Testis (tissue), 3 donors: ENCODE measurements around the gene DCP1B. TPM values are rescaled to one million over a fixed set of nuclear protein-coding genes. Genes with fewer than 3 reads are reported as not detected.

ENCODE experiments used
- DNase-seq: peaks from one replicate; pipeline ENCODE4 v3.0.0-alpha.2; 2019
- H3K27ac ChIP-seq, 2 donors: fragments of 200-600 bp; sonication (generic); one replicate each; pipeline ENCODE4 v1.5.1; 2019
- H3K27me3 ChIP-seq: fragments of 200-600 bp; sonication (generic); one replicate; pipeline ENCODE4 v1.5.1; 2019
- H3K36me3 ChIP-seq: fragments of 200-600 bp; sonication (generic); one replicate; pipeline ENCODE4 v1.5.1; 2017; ENCODE audit warnings: low read depth; ENCODE audit errors: missing control alignments
- H3K4me1 ChIP-seq: fragments of 200-600 bp; sonication (generic); one replicate; pipeline ENCODE4 v1.5.1; 2019
- H3K4me3 ChIP-seq, 2 donors: fragments of 200-600 bp; sonication (generic); one replicate each; pipeline ENCODE4 v1.5.1; 2017 to 2019
- H3K9me3 ChIP-seq: fragments of 200-600 bp; sonication (generic); one replicate; pipeline ENCODE4 v1.5.1; 2017
- POLR2A ChIP-seq: fragments of 450-650 bp; IDR thresholded peaks from one replicate; pipeline ENCODE4 v1.6.1; 2017; ENCODE audit warnings: antibody characterized with exemption, mild to moderate bottlenecking, moderate library complexity
- WGBS, 2 donors: methylation state at CpG; one replicate each; pipeline ENCODE4 v1.1.5; 2018; 5-methylcytosine and 5-hydroxymethylcytosine counted together
- intact Hi-C: fragments of 100-400 bp; cut with DNase I; formaldehyde crosslinking; loops from one replicate; pipeline ENCODE4 v1.15.1; 2023; ENCODE audit warnings: low total_unique reads
- polyA plus RNA-seq: library from polyadenylated mRNA; stranded (reverse); fragments of 350-450 nt; fragmentation: Illumina TruSeq; extraction: RNeasy Lipid Tissue Mini Kit (QIAGEN cat#74804); gene quantifications from one replicate; pipeline ENCODE4 v1.2.3, GENCODE V29; 2014; ENCODE audit warnings: low read depth, low replicate concordance; ENCODE audit not compliant: insufficient read depth
- total RNA-seq, 2 donors: library from RNA; depleted of rRNA; stranded (reverse); fragments of >200 nt; gene quantifications; one replicate each; pipeline ENCODE4 v1.2.3, GENCODE V29; 2016
- TF ChIP-seq, protein P1 (sequence below), 3 experiments: fragments of 450-650 bp in 2 of 3; fragments of 200-600 bp in 1 of 3; sonication (generic) in 1 of 3; IDR thresholded peaks; one replicate each; pipeline ENCODE4 v1.5.1; 2016 to 2019; ENCODE audit warnings: antibody characterized with exemption in 3 of 3, mild to moderate bottlenecking in 2 of 3, moderate library complexity in 1 of 3

The DCP1B gene
- total and polyA plus RNA-seq, 3 donors from 2014 or later, result 36.6 to 56.1 (median 40.0) TPM

DNA sequence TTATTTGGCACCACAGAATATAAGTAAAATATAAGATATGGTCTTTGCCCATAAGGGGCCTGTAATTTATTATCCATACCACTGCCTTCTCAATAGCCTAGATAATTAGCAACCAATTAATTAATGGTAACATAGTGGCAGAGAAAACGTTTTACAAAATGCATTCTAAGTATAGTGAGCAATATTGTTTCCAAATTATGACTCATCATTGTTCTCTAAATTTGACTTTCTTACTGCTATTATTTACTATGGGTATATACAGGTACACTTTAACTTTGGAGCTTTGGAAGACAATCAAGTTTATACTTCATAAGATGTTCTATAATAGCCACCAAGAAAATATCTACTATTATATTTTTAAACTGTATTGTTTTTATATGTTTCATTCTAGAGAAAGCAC lies 26.7 kb downstream of the DCP1B start:
- TF ChIP-seq, protein P1, sequence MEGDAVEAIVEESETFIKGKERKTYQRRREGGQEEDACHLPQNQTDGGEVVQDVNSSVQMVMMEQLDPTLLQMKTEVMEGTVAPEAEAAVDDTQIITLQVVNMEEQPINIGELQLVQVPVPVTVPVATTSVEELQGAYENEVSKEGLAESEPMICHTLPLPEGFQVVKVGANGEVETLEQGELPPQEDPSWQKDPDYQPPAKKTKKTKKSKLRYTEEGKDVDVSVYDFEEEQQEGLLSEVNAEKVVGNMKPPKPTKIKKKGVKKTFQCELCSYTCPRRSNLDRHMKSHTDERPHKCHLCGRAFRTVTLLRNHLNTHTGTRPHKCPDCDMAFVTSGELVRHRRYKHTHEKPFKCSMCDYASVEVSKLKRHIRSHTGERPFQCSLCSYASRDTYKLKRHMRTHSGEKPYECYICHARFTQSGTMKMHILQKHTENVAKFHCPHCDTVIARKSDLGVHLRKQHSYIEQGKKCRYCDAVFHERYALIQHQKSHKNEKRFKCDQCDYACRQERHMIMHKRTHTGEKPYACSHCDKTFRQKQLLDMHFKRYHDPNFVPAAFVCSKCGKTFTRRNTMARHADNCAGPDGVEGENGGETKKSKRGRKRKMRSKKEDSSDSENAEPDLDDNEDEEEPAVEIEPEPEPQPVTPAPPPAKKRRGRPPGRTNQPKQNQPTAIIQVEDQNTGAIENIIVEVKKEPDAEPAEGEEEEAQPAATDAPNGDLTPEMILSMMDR (IDR thresholded peaks at IDR 0.05), result no peak
- TF ChIP-seq POLR2A, result no peak
- no peak overlapping the region for H3K4me3 ChIP-seq
- 20 to 35% methylated on average over 1 of the region's 1 CpG for WGBS, 2 donors
- H3K27ac ChIP-seq, result no peak overlapping the region
- intact Hi-C loops, result no loop called here
- H3K4me1 ChIP-seq, result no peaks in the 10 kb centered on the region
- H3K36me3 ChIP-seq, result no peaks in the 10 kb centered on the region
- no peak for DNase-seq
- H3K27me3 ChIP-seq, result no peaks in the 10 kb centered on the region
- no peaks in the 10 kb centered on the region for H3K9me3 ChIP-seq

DNA sequence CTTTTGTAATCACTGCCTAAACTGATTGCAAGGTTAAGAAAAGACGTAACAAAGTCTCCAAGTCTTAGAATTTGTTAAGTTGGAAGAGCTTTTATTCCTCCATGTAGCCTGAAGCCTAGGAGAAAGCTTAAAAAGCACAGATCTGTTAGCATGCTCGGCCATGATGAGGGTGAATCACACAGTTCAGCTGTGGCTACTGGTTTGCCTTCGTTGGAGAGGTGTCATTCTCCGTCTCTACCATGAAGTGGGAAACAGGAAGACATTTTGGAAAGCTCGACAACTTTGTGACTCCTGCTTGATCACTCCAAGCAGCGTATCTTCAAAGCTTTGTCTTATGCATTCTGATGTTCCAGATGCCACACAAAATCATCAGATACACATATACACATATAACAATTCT lies 27.1 kb downstream of the DCP1B start:
- no peak for DNase-seq
- 81 to 89% methylated on average over 6 of the region's 6 CpGs for WGBS, 2 donors
- H3K4me3 ChIP-seq, result no peak overlapping the region
- no peak for TF ChIP-seq POLR2A
- TF ChIP-seq, protein P1 (IDR thresholded peaks at IDR 0.05), result no peak
- H3K27me3 ChIP-seq, result no peaks in the 10 kb centered on the region
- no peaks in the 10 kb centered on the region for H3K9me3 ChIP-seq
- intact Hi-C loops, result no loop called here
- no peaks in the 10 kb centered on the region for H3K36me3 ChIP-seq
- no peak overlapping the region for H3K27ac ChIP-seq
- H3K4me1 ChIP-seq, result no peaks in the 10 kb centered on the region

DNA sequence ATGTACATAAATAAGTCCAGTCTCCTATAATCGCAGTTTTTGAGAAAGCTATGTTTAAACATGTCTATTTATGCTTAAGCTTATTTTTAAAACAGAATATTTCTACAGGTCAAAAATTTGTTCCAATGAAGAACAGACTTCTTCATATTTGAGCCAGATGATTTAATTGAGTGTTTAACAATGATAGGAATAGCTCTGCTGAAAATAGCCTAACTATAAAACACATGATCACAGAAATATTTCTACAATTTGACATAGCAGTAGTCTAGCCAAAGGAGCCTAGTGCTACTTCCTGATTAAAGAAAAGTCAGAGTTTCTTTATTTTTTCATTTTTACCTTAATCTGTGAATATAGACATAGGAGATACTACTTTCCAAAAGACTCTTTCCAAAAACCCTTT lies 29.4 kb downstream of the DCP1B start:
- 63 to 88% methylated on average over 1 of the region's 1 CpG for WGBS, 2 donors
- DNase-seq, result no peak
- Histone ChIP-seq H3K4me3 (no peak overlapping the region), H3K9me3 (no peaks in the 10 kb centered on the region), H3K27ac (no peak overlapping the region), H3K27me3 (no peaks in the 10 kb centered on the region), H3K36me3 (no peaks in the 10 kb centered on the region), H3K4me1 (no peaks in the 10 kb centered on the region)
- intact Hi-C loops, result no loop called here
- TF ChIP-seq, protein P1 (IDR thresholded peaks at IDR 0.05), result no peak
- TF ChIP-seq POLR2A, result no peak

DNA sequence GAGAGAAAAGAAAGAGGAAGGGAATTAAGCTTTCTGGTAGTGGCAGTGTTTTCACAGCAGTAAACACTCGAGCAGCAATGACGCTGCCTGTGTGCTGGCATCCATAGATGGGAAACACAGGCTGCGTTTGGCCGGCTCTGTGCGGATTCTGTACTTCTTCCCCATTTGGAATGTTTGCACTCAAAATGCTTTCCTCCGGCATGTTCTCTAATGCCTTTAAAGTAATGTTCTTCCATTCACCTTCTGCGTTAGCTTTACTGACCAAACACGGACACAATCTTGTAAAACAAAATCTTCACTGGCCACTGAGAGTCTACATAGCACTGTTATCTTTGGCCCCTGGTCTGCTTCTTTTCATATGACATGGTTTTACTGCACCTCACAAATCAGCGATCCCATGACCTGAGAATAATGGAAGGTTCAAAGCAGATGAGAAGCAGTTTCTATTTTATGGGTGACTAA lies 31.4 kb downstream of the DCP1B start:
- peak overlapping the region in 1 of 2 donors; percentile 21 for H3K27ac ChIP-seq
- intact Hi-C loops, result no loop called here
- no peak overlapping the region for H3K4me3 ChIP-seq
- no peak for DNase-seq
- TF ChIP-seq, protein P1 (IDR thresholded peaks at IDR 0.05), result no peak
- no peak for TF ChIP-seq POLR2A
- no peaks in the 10 kb centered on the region for H3K27me3 ChIP-seq
- whole genome bisulfite sequencing, 2 donors, result 67 to 76% methylated on average over 9 of the region's 9 CpGs
- no peaks in the 10 kb centered on the region for H3K4me1 ChIP-seq
- H3K9me3 ChIP-seq, result no peaks in the 10 kb centered on the region
- H3K36me3 ChIP-seq, result no peaks in the 10 kb centered on the region

DNA sequence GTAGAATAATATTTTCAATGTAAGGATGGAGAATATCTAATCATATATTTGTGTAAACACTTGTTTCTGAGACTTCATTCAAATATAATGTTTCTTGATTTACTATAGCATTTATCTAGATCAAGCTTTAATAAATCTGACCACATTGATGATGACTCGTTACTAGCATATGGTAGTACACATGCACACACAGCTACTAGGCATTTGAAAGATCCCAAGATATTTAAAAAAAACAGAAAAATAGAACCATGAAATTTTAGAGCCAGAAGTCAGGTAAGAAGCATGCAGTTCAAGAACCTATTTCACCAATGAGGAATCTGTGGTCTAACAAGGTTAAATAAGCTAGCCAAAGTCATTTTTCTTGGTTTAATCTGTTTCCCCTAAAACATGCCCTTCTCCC lies 32.0 kb downstream of the DCP1B start:
- intact Hi-C loops, result no loop called here
- H3K27ac ChIP-seq, result peak overlapping the region in 1 of 2 donors; percentile 21
- no peaks in the 10 kb centered on the region for H3K36me3 ChIP-seq
- no peaks in the 10 kb centered on the region for H3K9me3 ChIP-seq
- TF ChIP-seq POLR2A, result no peak
- TF ChIP-seq, protein P1 (IDR thresholded peaks at IDR 0.05), result no peak
- H3K27me3 ChIP-seq, result no peaks in the 10 kb centered on the region
- 88 to 97% methylated on average over 1 of the region's 1 CpG for WGBS, 2 donors
- no peak overlapping the region for H3K4me3 ChIP-seq
- no peaks in the 10 kb centered on the region for H3K4me1 ChIP-seq
- DNase-seq, result no peak
